ENCODE measurements around the gene OR14K1.
"Not testable (repeated sequence)": the region's sequence is repeated elsewhere in the genome, so short reads cannot be mapped to it uniquely, and the experiment has no call there.

OR14K1 gene

GRCh38 chr1:247738315-247738714 is at the start of gene OR14K1:
OR14K1 (plus strand) TSS chr1:247738615; CDS start chr1:247738615, 0 bp downstream.
- Histone ChIP-seq H3K27ac (ENCODE audit: low read length) (no peak within 1 kb of the TSS), H3K4me3 (ENCODE audit: low read length in 2 of 2) (no peak within 1 kb of the TSS), H3K4me1 (ENCODE audit: control insufficient read depth, insufficient read depth, low read length) (no peaks in the 10 kb centered on the region), H3K9ac (ENCODE audit: low read length in 2 of 2) (no peak within 1 kb of the TSS), H3K36me3 (ENCODE audit: control insufficient read depth in 2 of 2, insufficient read depth in 2 of 2, low read length in 2 of 2) (no peaks in the 10 kb centered on the region), H3K9me3 (ENCODE audit: control insufficient read depth in 2 of 2, low read length in 2 of 2) (no peaks in the 10 kb centered on the region), H3K27me3 (ENCODE audit: control insufficient read depth in 1 of 2, insufficient read depth in 2 of 2, low read length in 2 of 2) (no peaks in the 10 kb centered on the region)

GRCh38 chr1:247701338-247701737 is 37.1 kb upstream of the OR14K1 start:
- Histone ChIP-seq H3K36me3 (ENCODE audit: control insufficient read depth in 2 of 2, insufficient read depth in 2 of 2, low read length in 2 of 2) (no peaks in the 10 kb centered on the region), H3K9me3 (ENCODE audit: control insufficient read depth in 2 of 2, low read length in 2 of 2) (peaks cover 0 to 8% of the 10 kb centered on the region in 2 donors), H3K9ac (ENCODE audit: low read length in 2 of 2) (no peak overlapping the region), H3K4me3 (ENCODE audit: low read length in 2 of 2) (no peak overlapping the region), H3K27me3 (ENCODE audit: control insufficient read depth in 1 of 2, insufficient read depth in 2 of 2, low read length in 2 of 2) (no peaks in the 10 kb centered on the region), H3K4me1 (ENCODE audit: control insufficient read depth, insufficient read depth, low read length) (no peaks in the 10 kb centered on the region), H3K27ac (ENCODE audit: low read length) (no peak overlapping the region)

- not testable (repeated sequence) for H3K9me3 ChIP-seq (ENCODE audit: control insufficient read depth in 2 of 2, low read length in 2 of 2); H3K9ac ChIP-seq (ENCODE audit: low read length in 2 of 2); H3K27me3 ChIP-seq (ENCODE audit: control insufficient read depth in 1 of 2, insufficient read depth in 2 of 2, low read length in 2 of 2); H3K4me3 ChIP-seq (ENCODE audit: low read length in 2 of 2); H3K27ac ChIP-seq (ENCODE audit: low read length); H3K36me3 ChIP-seq (ENCODE audit: control insufficient read depth in 2 of 2, insufficient read depth in 2 of 2, low read length in 2 of 2); H3K4me1 ChIP-seq (ENCODE audit: control insufficient read depth, insufficient read depth, low read length)
Measured at GRCh38 chr1:247710681-247711080, 27.7 kb upstream of the OR14K1 start.

- H3K9ac ChIP-seq (ENCODE audit: low read length in 2 of 2), result no peak overlapping the region
- H3K27me3 ChIP-seq (ENCODE audit: control insufficient read depth in 1 of 2, insufficient read depth in 2 of 2, low read length in 2 of 2), result no peaks in the 10 kb centered on the region
- no peaks in the 10 kb centered on the region for H3K36me3 ChIP-seq (ENCODE audit: control insufficient read depth in 2 of 2, insufficient read depth in 2 of 2, low read length in 2 of 2)
- no peak overlapping the region for H3K27ac ChIP-seq (ENCODE audit: low read length)
- no peaks in the 10 kb centered on the region for H3K9me3 ChIP-seq (ENCODE audit: control insufficient read depth in 2 of 2, low read length in 2 of 2)
- H3K4me3 ChIP-seq (ENCODE audit: low read length in 2 of 2), result no peak overlapping the region
- H3K4me1 ChIP-seq (ENCODE audit: control insufficient read depth, insufficient read depth, low read length), result no peaks in the 10 kb centered on the region
Measured at GRCh38 chr1:247713753-247714152, 24.7 kb upstream of the OR14K1 start.

GRCh38 chr1:247716546-247716945 is 21.9 kb upstream of the OR14K1 start, which contains the start of gene OR6F1:
OR6F1 (minus strand) TSS chr1:247716646; CDS start chr1:247712755, 3,891 bp downstream.
- H3K9me3 ChIP-seq (ENCODE audit: control insufficient read depth in 2 of 2, low read length in 2 of 2), result peaks cover 0 to 3% of the 10 kb centered on the region in 2 donors
- no peaks in the 10 kb centered on the region for H3K27me3 ChIP-seq (ENCODE audit: control insufficient read depth in 1 of 2, insufficient read depth in 2 of 2, low read length in 2 of 2)
- no peaks in the 10 kb centered on the region for H3K4me1 ChIP-seq (ENCODE audit: control insufficient read depth, insufficient read depth, low read length)
- H3K9ac ChIP-seq (ENCODE audit: low read length in 2 of 2), result no peak within 1 kb of the TSS
- H3K27ac ChIP-seq (ENCODE audit: low read length), result no peak within 1 kb of the TSS
- no peaks in the 10 kb centered on the region for H3K36me3 ChIP-seq (ENCODE audit: control insufficient read depth in 2 of 2, insufficient read depth in 2 of 2, low read length in 2 of 2)
- H3K4me3 ChIP-seq (ENCODE audit: low read length in 2 of 2), result no peak within 1 kb of the TSS

GRCh38 chr1:247721222-247721621 is 17.2 kb upstream of the OR14K1 start:
- no peaks in the 10 kb centered on the region for H3K27me3 ChIP-seq (ENCODE audit: control insufficient read depth in 1 of 2, insufficient read depth in 2 of 2, low read length in 2 of 2)

GRCh38 chr1:247740721-247741120 is 2.3 kb downstream of the OR14K1 start:
- no peak overlapping the region for H3K9ac ChIP-seq (ENCODE audit: low read length in 2 of 2)
- no peak overlapping the region for H3K4me3 ChIP-seq (ENCODE audit: low read length in 2 of 2)
- H3K36me3 ChIP-seq (ENCODE audit: control insufficient read depth in 2 of 2, insufficient read depth in 2 of 2, low read length in 2 of 2), result no peaks in the 10 kb centered on the region
- no peaks in the 10 kb centered on the region for H3K4me1 ChIP-seq (ENCODE audit: control insufficient read depth, insufficient read depth, low read length)
- H3K9me3 ChIP-seq (ENCODE audit: control insufficient read depth in 2 of 2, low read length in 2 of 2), result no peaks in the 10 kb centered on the region
- no peaks in the 10 kb centered on the region for H3K27me3 ChIP-seq (ENCODE audit: control insufficient read depth in 1 of 2, insufficient read depth in 2 of 2, low read length in 2 of 2)
- H3K27ac ChIP-seq (ENCODE audit: low read length), result no peak overlapping the region

More at GRCh38 chr1:247721222-247721621, 17.2 kb upstream of the OR14K1 start:
- Histone ChIP-seq H3K9ac (ENCODE audit: low read length in 2 of 2) (no peak overlapping the region), H3K4me3 (ENCODE audit: low read length in 2 of 2) (no peak overlapping the region), H3K36me3 (ENCODE audit: control insufficient read depth in 2 of 2, insufficient read depth in 2 of 2, low read length in 2 of 2) (no peaks in the 10 kb centered on the region), H3K27ac (ENCODE audit: low read length) (no peak overlapping the region), H3K9me3 (ENCODE audit: control insufficient read depth in 2 of 2, low read length in 2 of 2) (peaks cover 0 to 5% of the 10 kb centered on the region in 2 donors), H3K4me1 (ENCODE audit: control insufficient read depth, insufficient read depth, low read length) (no peaks in the 10 kb centered on the region)

- H3K27ac ChIP-seq (ENCODE audit: low read length), result no peak overlapping the region
- H3K36me3 ChIP-seq (ENCODE audit: control insufficient read depth in 2 of 2, insufficient read depth in 2 of 2, low read length in 2 of 2), result no peaks in the 10 kb centered on the region
- H3K4me1 ChIP-seq (ENCODE audit: control insufficient read depth, insufficient read depth, low read length), result no peaks in the 10 kb centered on the region
- no peaks in the 10 kb centered on the region for H3K9me3 ChIP-seq (ENCODE audit: control insufficient read depth in 2 of 2, low read length in 2 of 2)
- H3K4me3 ChIP-seq (ENCODE audit: low read length in 2 of 2), result no peak overlapping the region
- no peaks in the 10 kb centered on the region for H3K27me3 ChIP-seq (ENCODE audit: control insufficient read depth in 1 of 2, insufficient read depth in 2 of 2, low read length in 2 of 2)
- no peak overlapping the region for H3K9ac ChIP-seq (ENCODE audit: low read length in 2 of 2)
Measured at GRCh38 chr1:247741756-247742155, 3.3 kb downstream of the OR14K1 start.

GRCh38 chr1:247742215-247742760 is 3.9 kb downstream of the OR14K1 start:
- not testable (repeated sequence) for H3K9ac ChIP-seq (ENCODE audit: low read length in 2 of 2); H3K9me3 ChIP-seq (ENCODE audit: control insufficient read depth in 2 of 2, low read length in 2 of 2); H3K36me3 ChIP-seq (ENCODE audit: control insufficient read depth in 2 of 2, insufficient read depth in 2 of 2, low read length in 2 of 2); H3K4me1 ChIP-seq (ENCODE audit: control insufficient read depth, insufficient read depth, low read length); H3K27me3 ChIP-seq (ENCODE audit: control insufficient read depth in 1 of 2, insufficient read depth in 2 of 2, low read length in 2 of 2); H3K4me3 ChIP-seq (ENCODE audit: low read length in 2 of 2); H3K27ac ChIP-seq (ENCODE audit: low read length)

- H3K4me1 ChIP-seq (ENCODE audit: control insufficient read depth, insufficient read depth, low read length), result no peaks in the 10 kb centered on the region
- no peaks in the 10 kb centered on the region for H3K36me3 ChIP-seq (ENCODE audit: control insufficient read depth in 2 of 2, insufficient read depth in 2 of 2, low read length in 2 of 2)
- no peak overlapping the region for H3K9ac ChIP-seq (ENCODE audit: low read length in 2 of 2)
- peaks cover 0 to 10% of the 10 kb centered on the region in 2 donors for H3K9me3 ChIP-seq (ENCODE audit: control insufficient read depth in 2 of 2, low read length in 2 of 2)
- H3K27me3 ChIP-seq (ENCODE audit: control insufficient read depth in 1 of 2, insufficient read depth in 2 of 2, low read length in 2 of 2), result no peaks in the 10 kb centered on the region
- no peak overlapping the region for H3K27ac ChIP-seq (ENCODE audit: low read length)
- no peak overlapping the region for H3K4me3 ChIP-seq (ENCODE audit: low read length in 2 of 2)
Measured at GRCh38 chr1:247746391-247746935, 8.0 kb downstream of the OR14K1 start.

GRCh38 chr1:247747616-247748015 is 9.2 kb downstream of the OR14K1 start:
- Histone ChIP-seq H3K9me3 (ENCODE audit: control insufficient read depth in 2 of 2, low read length in 2 of 2) (peaks cover 0 to 10% of the 10 kb centered on the region in 2 donors), H3K27me3 (ENCODE audit: control insufficient read depth in 1 of 2, insufficient read depth in 2 of 2, low read length in 2 of 2) (no peaks in the 10 kb centered on the region), H3K36me3 (ENCODE audit: control insufficient read depth in 2 of 2, insufficient read depth in 2 of 2, low read length in 2 of 2) (no peaks in the 10 kb centered on the region), H3K9ac (ENCODE audit: low read length in 2 of 2) (no peak overlapping the region), H3K27ac (ENCODE audit: low read length) (no peak overlapping the region), H3K4me3 (ENCODE audit: low read length in 2 of 2) (no peak overlapping the region), H3K4me1 (ENCODE audit: control insufficient read depth, insufficient read depth, low read length) (no peaks in the 10 kb centered on the region)
